Stimulated activated CD8-positive, alpha-beta memory T cell treated with anti-CD3 and anti-CD28 coated beads, Interleukin-2, amount 100 ng/mL, for 1 hour (primary cell): ENCODE results near the gene ELK4.

ENCODE experiments used
- DNase-seq, 2 donors: peaks; one replicate each; pipeline ENCODE4 v3.0.0-alpha.2; 2020; ENCODE audit warnings: low read depth in 2 of 2

ELK4 gene

GRCh38 chr1:205630241-205630640, 1.6 kb downstream of the ELK4 start:
- no peak for DNase-seq

- DNase-seq = no peak
These were observed 2.1 kb downstream of the ELK4 start for GRCh38 chr1:205629751-205630150.

- DNase-seq = no peak
These were observed 3.9 kb downstream of the ELK4 start for GRCh38 chr1:205627956-205628355.

- no peak for DNase-seq
These were observed 5.6 kb downstream of the ELK4 start for GRCh38 chr1:205626216-205626615.

- DNase-seq = no peak
These were observed 8.2 kb downstream of the ELK4 start for GRCh38 chr1:205623646-205624045.

GRCh38 chr1:205620269-205620668, 11.5 kb downstream of the ELK4 start:
- DNase-seq = no peak

- DNase-seq = no peak
These were observed 12.4 kb downstream of the ELK4 start for GRCh38 chr1:205619376-205619775.

GRCh38 chr1:205616563-205617293, 15.1 kb downstream of the ELK4 start:
- DNase-seq = no peak

- DNase-seq = no peak
These were observed 16.0 kb downstream of the ELK4 start for GRCh38 chr1:205615789-205616188.

GRCh38 chr1:205613854-205614412, 17.9 kb downstream of the ELK4 start:
- DNase-seq = no peak

GRCh38 chr1:205612556-205612955, 19.3 kb downstream of the ELK4 start:
- DNase-seq = no peak

- DNase-seq = no peak
These were observed 19.7 kb downstream of the ELK4 start for GRCh38 chr1:205612104-205612503.

- DNase-seq = no peak
These were observed 20.8 kb downstream of the ELK4 start for GRCh38 chr1:205610901-205611466.

- DNase-seq = no peak
These were observed 21.8 kb downstream of the ELK4 start for GRCh38 chr1:205610036-205610435.

- no peak for DNase-seq
These were observed 26.8 kb downstream of the ELK4 start for GRCh38 chr1:205604825-205605505.

- DNase-seq = no peak
These were observed 27.8 kb downstream of the ELK4 start for GRCh38 chr1:205604059-205604458.

- DNase-seq = no peak
These were observed 30.6 kb downstream of the ELK4 start for GRCh38 chr1:205601205-205601604.

GRCh38 chr1:205600085-205600484, 31.7 kb downstream of the ELK4 start:
- DNase-seq = no peak

- DNase-seq = no peak
These were observed 32.2 kb downstream of the ELK4 start for GRCh38 chr1:205599669-205600042.

- DNase-seq = no peak
These were observed 32.8 kb downstream of the ELK4 start for GRCh38 chr1:205598841-205599668.

GRCh38 chr1:205597691-205598314, 34.0 kb downstream of the ELK4 start:
- no peak for DNase-seq

GRCh38 chr1:205596876-205597275, 34.9 kb downstream of the ELK4 start:
- no peak for DNase-seq
